Loucy (cell line): ENCODE measurements around the gene PNPLA6.

Experiments used
- H2AFZ ChIP-seq: fragments of 200-600 bp; sonication (generic); 2 replicates; pipeline ENCODE4 v1.6.0; 2016; ENCODE audit warnings: antibody characterized with exemption, mild to moderate bottlenecking, low read length, moderate library complexity
- H3F3A ChIP-seq: fragments of 200-600 bp; 2 replicates; pipeline ENCODE4 v1.6.0; 2016; ENCODE audit warnings: antibody characterized with exemption, low read depth, mild to moderate bottlenecking
- H3K27me3 ChIP-seq: fragments of 200-600 bp; sonication (generic); 2 replicates; pipeline ENCODE4 v1.6.1; 2014; ENCODE audit warnings: low read length, mild to moderate bottlenecking; ENCODE audit not compliant: insufficient read depth, poor library complexity, severe bottlenecking
- H3K36me3 ChIP-seq: fragments of 200-600 bp; sonication (generic); 2 replicates; pipeline ENCODE4 v1.6.1; 2016; ENCODE audit warnings: low read length; ENCODE audit not compliant: insufficient read depth
- H3K4me1 ChIP-seq: fragments of 200-600 bp; sonication (generic); 2 replicates; pipeline ENCODE4 v1.5.1; 2014; ENCODE audit warnings: low read length, mild to moderate bottlenecking; ENCODE audit not compliant: insufficient read depth, poor library complexity, severe bottlenecking
- H3K4me2 ChIP-seq: fragments of 200-600 bp; sonication (generic); 2 replicates; pipeline ENCODE4 v1.6.0; 2014; ENCODE audit warnings: antibody characterized with exemption, low read length, low read depth, mild to moderate bottlenecking; ENCODE audit not compliant: poor library complexity, severe bottlenecking
- H3K4me3 ChIP-seq: fragments of 200-600 bp; sonication (generic); 2 replicates; pipeline ENCODE4 v1.5.1; 2014; ENCODE audit warnings: low read length, mild to moderate bottlenecking, mixed read lengths; ENCODE audit not compliant: poor library complexity, severe bottlenecking
- H3K79me2 ChIP-seq: fragments of 200-600 bp; sonication (generic); 2 replicates; pipeline ENCODE4 v1.6.1; 2014; ENCODE audit warnings: low read length; ENCODE audit not compliant: insufficient read depth
- H3K9ac ChIP-seq: fragments of 200-600 bp; sonication (generic); 2 replicates; pipeline ENCODE4 v1.6.0; 2014; ENCODE audit warnings: mild to moderate bottlenecking, low read depth, low read length, moderate library complexity; ENCODE audit not compliant: poor library complexity, severe bottlenecking
- H3K9me2 ChIP-seq: fragments of 200-600 bp; sonication (generic); replicated peaks from 2 replicates; pipeline ENCODE4 v1.6.1; 2016; ENCODE audit warnings: low read depth, low read length, mixed read lengths
- H3K9me3 ChIP-seq: fragments of 200-600 bp; sonication (generic); 2 replicates; pipeline ENCODE4 v1.6.1; 2014; ENCODE audit warnings: mild to moderate bottlenecking, antibody characterized with exemption, low read length, low read depth; ENCODE audit not compliant: insufficient read depth
- H4K20me1 ChIP-seq: fragments of 200-600 bp; sonication (generic); 2 replicates; pipeline ENCODE4 v1.6.0; 2014; ENCODE audit warnings: antibody characterized with exemption, low read length, mild to moderate bottlenecking; ENCODE audit not compliant: insufficient read depth, poor library complexity, severe bottlenecking
- EZH2phosphoT487 ChIP-seq: fragments of 200-600 bp; IDR thresholded peaks from 2 replicates; pipeline ENCODE4 v1.6.1; 2018; ENCODE audit warnings: antibody characterized with exemption, mild to moderate bottlenecking, moderate library complexity, borderline replicate concordance
- TF ChIP-seq, protein P1 (sequence below): fragments of 200-600 bp; sonication (generic); conservative IDR thresholded peaks from 2 replicates; pipeline ENCODE4 v1.5.1; 2014; ENCODE audit warnings: mild to moderate bottlenecking, antibody characterized with exemption, low read length

Gene PNPLA6

DNA sequence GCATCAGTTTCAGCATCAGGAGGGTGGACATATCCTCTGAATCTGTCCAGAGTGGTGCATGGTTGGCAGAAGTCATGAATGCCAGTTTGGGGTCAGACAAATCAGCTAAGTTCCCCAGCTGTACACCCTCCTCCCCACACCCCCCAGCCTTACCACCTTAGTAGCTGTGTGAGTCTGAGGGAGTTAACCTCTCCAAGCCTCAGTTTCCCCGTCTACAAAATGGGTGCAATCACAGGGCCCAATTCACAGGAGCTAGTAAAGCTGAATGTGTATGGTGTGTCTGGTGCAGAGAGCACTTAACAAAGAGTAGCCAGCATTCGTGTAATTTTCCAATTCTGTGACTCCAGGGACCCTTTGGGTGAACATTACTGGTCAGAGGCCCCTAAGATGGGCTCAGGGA is 33.0 kb upstream of the PNPLA6 start:
- no peaks in the 10 kb centered on the region for H3K9me3 ChIP-seq
- no peaks in the 10 kb centered on the region for H3K36me3 ChIP-seq
- H3K9me2 ChIP-seq: no peaks in the 10 kb centered on the region
- H3K79me2 ChIP-seq: no peaks in the 10 kb centered on the region
- no peak overlapping the region for H3K4me2 ChIP-seq
- H3K4me1 ChIP-seq: no peaks in the 10 kb centered on the region
- no peak overlapping the region for H3K4me3 ChIP-seq
- H3K9ac ChIP-seq: no peak overlapping the region
- no peaks in the 10 kb centered on the region for H3K27me3 ChIP-seq
- no peak overlapping the region for H2AFZ ChIP-seq
- no peaks in the 10 kb centered on the region for H3F3A ChIP-seq
- H4K20me1 ChIP-seq: no peaks in the 10 kb centered on the region
- no peak for TF ChIP-seq EZH2phosphoT487
- TF ChIP-seq, protein P1, sequence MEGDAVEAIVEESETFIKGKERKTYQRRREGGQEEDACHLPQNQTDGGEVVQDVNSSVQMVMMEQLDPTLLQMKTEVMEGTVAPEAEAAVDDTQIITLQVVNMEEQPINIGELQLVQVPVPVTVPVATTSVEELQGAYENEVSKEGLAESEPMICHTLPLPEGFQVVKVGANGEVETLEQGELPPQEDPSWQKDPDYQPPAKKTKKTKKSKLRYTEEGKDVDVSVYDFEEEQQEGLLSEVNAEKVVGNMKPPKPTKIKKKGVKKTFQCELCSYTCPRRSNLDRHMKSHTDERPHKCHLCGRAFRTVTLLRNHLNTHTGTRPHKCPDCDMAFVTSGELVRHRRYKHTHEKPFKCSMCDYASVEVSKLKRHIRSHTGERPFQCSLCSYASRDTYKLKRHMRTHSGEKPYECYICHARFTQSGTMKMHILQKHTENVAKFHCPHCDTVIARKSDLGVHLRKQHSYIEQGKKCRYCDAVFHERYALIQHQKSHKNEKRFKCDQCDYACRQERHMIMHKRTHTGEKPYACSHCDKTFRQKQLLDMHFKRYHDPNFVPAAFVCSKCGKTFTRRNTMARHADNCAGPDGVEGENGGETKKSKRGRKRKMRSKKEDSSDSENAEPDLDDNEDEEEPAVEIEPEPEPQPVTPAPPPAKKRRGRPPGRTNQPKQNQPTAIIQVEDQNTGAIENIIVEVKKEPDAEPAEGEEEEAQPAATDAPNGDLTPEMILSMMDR: no peak

DNA sequence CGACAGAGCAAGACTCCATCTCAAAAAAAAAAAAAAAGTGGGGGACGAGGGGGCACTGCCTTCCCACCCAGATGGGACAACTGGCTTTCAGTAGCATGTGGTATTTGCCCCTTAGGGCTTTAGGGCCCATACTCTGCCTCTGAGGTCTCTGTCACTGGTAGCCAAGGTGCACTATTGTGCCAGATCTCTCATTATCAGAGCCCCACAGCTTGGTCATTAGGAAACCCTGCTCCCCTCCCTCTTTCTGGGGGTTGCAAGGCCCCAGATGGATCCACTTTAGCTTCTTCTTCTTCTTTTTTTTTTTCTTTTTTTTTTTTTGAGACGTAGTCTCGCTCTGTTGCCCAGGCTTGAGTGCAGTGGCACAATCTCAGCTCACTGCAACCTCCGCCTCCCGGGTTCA is 30.8 kb upstream of the PNPLA6 start:
- H3K9me2 ChIP-seq: no peaks in the 10 kb centered on the region
- no peaks in the 10 kb centered on the region for H4K20me1 ChIP-seq
- no peak overlapping the region for H3K4me2 ChIP-seq
- no peak for TF ChIP-seq EZH2phosphoT487
- TF ChIP-seq, protein P1: no peak
- no peak overlapping the region for H3K4me3 ChIP-seq
- no peak overlapping the region for H2AFZ ChIP-seq
- no peaks in the 10 kb centered on the region for H3K4me1 ChIP-seq
- no peaks in the 10 kb centered on the region for H3F3A ChIP-seq
- H3K27me3 ChIP-seq: no peaks in the 10 kb centered on the region
- H3K79me2 ChIP-seq: no peaks in the 10 kb centered on the region
- no peaks in the 10 kb centered on the region for H3K9me3 ChIP-seq
- H3K36me3 ChIP-seq: no peaks in the 10 kb centered on the region
- no peak overlapping the region for H3K9ac ChIP-seq

DNA sequence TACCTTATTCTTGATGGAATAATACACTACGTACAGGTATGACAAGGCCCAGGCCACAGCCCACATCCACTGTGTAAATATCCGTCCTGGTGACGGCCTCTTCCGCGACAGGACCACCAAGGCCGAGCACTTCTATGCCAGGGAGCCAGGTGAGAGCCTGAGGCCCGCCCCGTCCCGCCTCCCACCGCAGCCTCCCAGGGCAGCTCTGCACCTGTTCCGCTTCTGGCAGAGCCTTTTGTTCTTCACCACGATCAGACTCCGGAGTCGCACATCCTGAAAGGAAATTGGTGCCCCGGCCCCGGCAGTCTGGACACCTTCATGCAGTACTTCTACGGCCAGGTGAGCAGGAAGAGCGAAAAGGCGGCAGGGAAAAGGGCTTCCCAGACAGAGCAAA is 30.2 kb upstream of the PNPLA6 start:
- Histone ChIP-seq H3K36me3 (no peaks in the 10 kb centered on the region), H3K27me3 (no peaks in the 10 kb centered on the region), H3F3A (no peaks in the 10 kb centered on the region), H4K20me1 (no peaks in the 10 kb centered on the region), H3K4me2 (no peak overlapping the region), H3K9me2 (no peaks in the 10 kb centered on the region), H3K4me1 (no peaks in the 10 kb centered on the region), H3K4me3 (no peak overlapping the region), H3K9me3 (no peaks in the 10 kb centered on the region), H3K9ac (no peak overlapping the region), H3K79me2 (no peaks in the 10 kb centered on the region), H2AFZ (no peak overlapping the region)
- TF ChIP-seq, protein P1: no peak
- TF ChIP-seq EZH2phosphoT487: no peak
